Endometrium (tissue), 2 donors: ENCODE results near the gene ABCG4.
A peak's percentile ranks its signal among the peaks of the same experiment; 100 is the strongest.
"Not testable (repeated sequence)": the region's sequence is repeated elsewhere in the genome, so short reads cannot be mapped to it uniquely, and the experiment has no call there.

Experiments used
- FAIRE-seq: peaks from 2 replicates; lab custom pipeline; 2012; peaks lifted over from hg19 to GRCh38; lab: Jason Lieb, UNC
- donor health status: control.
- donor health status: control.

ABCG4 gene

DNA sequence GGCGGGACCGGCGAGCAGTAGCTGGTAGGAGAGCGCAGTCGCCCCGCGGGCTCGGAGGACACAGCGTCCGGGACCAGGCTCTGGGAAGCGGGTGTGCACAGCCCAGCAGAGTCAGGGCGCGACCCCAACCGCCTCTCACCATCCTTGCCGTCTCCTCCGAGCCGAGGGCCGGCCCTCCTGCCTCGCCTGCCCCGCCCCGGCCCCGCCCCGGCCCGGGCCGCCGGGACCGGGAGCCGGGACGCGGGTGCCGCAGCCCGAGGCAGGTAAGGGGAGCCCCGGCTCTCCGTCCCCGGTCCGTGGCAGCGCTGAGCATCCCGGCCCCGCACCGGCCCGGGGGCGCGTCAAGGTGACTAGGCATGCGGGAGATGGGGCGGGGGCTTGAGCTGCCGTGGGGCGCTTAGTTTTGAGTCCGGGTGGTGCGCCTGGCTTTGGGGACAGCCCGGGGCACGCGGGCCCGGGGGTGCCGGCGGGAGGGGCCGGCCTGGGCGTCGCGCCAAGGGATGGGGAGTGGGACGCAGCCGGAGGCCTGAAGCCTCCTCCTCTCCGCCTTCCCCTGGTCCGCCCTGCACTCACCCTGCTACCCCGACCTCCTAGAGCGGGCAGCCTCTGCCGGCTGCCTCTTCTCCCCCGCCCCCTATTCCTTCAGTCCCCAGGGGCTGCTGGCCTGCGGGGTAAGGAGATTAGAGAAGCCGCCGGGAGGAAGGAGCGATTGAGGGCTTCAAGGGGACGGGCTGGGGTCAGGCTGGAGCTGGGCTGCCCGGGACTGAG lies at the start of gene ABCG4:
ABCG4 (plus strand) TSS at position 35 of the 768 bp plus-strand sequence. CDS start 914 bp downstream, outside the sequence.
- FAIRE-seq, result no peak

DNA sequence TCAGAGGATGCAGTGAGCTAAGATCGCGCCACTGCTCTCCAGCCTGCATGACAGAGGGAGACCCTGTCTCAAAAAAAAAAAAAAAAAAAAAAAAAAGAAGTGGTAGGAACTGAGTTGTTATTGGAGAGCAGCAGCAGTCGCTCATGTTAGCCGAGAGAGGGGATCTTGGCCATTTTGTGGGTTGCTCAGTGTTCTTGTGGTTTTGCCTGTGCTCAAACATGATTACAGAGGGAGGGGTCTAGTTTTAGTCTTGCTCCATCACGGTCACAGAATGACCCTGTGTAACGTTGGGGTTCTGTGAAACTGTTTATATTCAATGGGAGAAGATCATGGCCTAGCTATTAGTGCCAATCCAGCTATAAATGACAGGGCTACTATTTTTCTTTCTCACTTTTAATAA lies 49.1 kb upstream of the ABCG4 start:
- FAIRE-seq, result no peak

DNA sequence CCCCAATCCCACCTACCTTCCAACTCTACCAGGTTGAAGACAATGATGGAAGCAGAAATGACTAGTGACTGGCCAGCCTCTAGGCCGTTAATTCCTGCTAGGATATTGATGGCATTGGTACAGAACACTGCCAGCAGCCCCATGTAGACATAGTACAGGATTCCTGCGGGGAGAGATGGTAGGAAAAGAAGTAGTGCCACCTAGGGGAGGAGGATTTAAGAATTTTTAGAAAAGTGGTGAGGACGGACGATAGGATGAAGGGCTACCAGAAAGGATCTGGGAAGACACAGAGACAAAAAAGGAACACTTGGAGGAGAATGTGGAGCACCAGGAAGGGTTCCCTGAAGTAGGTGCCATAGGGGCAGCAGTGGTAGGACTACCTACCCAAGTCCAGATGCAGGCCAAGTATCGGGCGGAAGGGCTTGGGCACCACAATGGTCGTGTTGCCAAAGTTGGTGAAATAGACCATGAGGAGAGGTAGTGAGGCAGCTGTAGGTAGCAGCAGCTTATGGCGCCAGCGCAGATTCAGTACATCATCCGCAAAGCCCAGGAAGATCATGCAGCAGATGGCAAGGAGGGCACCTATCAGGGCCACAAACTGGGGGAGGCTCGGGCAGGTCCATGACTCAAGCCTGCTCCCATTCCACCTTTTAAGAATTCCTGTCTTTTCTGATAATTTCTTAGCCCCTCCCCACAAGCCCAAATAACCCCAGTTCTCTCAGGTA lies 48.4 kb upstream of the ABCG4 start:
- no peak for FAIRE-seq

DNA sequence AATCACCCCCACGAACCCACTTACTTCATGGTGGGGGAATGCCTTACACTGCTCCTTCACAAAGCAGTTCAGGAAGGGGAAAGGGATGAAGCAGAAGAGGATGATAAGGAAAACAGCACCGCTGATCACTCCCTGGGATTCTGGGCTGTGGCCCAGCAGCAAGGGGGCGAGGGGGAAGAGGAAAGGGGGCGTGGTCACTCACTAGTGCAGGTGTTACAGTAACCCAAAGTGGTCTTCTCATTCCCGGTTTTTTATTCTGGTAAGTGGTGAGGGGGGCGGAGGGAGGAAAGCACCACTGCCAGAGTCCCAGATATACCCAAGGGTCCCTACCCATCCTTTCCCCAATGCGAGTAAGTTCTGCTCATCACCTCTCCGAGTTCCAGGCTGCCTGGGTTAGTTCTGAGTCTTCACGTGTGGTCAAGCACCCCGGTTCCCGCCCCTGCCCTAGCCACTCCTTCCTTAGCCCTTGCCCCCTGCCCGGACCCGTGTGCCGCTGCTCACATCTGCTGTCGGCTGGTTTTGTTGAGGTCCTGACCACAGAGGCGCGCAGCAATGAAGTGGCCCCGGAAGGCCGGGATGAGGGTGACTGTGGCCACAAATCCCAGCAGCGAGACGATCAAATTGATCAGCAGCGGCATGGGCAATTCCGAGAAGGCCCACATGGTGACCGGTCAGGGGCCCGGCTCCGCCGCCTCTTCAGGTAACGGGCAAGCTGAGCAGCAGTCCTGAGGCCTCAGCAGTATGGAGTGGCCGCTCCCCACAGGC lies 47.7 kb upstream of the ABCG4 start:
- no peak for FAIRE-seq

DNA sequence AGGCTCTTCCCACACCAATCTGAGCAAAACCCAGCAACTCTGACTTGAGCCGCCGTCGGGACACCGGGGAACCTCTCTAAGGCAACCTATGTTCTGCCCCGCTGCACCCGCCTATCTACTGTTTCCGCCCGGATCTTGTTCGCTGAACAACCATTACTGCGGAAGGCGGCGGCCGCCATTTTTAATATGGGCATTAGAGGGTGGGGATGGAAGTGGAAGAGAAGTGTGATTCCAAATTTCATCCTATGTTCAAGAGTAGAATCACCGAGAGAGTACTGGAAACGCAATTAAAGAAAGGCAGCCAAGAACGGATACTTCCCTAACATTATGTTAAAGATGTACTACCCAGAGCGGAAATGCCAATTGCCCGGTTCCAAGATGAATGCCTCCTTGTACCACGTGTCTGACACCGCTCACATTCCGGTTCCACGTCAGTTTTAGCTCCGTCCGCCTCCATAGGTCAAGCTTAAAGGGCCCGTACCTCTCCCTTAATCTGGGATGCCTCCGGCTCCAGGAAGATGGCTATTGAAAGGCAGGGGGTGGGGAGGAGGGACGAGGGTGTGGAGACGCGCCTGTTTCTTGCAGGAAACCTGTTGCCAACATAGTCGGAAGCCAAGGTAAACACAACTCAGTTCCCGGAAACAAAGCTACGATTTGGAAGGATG lies 47.0 kb upstream of the ABCG4 start, which contains the start of gene DPAGT1:
DPAGT1 (minus strand) TSS at position 95 of the 665 bp plus-strand sequence. CDS start 198 bp downstream, outside the sequence.
- peak; percentile 79 for FAIRE-seq

DNA sequence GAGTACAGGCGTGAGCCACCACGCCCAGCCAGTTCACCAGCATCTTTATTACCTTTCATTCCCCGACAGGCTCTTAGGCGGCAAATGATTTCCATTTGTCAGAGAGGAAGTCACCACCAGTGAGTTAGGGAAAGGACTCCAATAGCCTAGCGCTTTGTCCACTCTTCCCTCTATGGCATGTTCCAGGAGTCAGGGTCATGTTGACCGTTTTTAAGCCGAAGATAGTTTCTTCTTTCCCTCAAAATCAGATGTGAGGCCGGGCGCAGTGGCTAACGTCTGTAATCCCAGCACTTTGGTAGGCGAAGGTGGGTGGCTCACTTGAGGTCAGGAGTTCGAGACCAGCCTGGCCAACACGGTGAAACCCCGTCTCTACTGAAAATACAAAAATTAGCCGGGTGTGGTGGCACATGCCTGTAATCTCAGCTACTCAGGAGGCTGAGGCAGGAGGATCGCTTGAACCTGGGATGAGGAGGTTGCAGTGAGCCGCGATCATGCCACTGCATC lies 45.6 kb upstream of the ABCG4 start:
- not testable (repeated sequence) for FAIRE-seq

DNA sequence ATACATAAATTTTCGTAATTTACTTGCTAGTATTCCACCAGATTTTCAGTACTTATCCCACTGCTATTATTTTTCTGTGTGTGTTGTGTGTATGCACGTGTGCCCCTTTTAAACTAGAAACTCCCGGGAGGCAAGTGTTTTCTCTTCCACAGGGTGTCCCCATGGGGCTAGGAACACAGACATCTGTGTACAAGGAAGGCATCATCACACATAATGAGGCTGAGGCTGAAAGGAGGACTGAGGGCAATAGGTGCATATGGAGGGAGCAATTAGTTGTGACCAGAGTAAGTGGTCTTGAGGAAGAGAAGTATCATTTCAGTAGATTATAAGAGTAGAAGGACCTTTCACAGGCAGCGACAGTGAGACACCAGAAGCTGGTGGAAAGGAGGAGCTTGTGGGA lies 45.1 kb upstream of the ABCG4 start:
- FAIRE-seq, result no peak

DNA sequence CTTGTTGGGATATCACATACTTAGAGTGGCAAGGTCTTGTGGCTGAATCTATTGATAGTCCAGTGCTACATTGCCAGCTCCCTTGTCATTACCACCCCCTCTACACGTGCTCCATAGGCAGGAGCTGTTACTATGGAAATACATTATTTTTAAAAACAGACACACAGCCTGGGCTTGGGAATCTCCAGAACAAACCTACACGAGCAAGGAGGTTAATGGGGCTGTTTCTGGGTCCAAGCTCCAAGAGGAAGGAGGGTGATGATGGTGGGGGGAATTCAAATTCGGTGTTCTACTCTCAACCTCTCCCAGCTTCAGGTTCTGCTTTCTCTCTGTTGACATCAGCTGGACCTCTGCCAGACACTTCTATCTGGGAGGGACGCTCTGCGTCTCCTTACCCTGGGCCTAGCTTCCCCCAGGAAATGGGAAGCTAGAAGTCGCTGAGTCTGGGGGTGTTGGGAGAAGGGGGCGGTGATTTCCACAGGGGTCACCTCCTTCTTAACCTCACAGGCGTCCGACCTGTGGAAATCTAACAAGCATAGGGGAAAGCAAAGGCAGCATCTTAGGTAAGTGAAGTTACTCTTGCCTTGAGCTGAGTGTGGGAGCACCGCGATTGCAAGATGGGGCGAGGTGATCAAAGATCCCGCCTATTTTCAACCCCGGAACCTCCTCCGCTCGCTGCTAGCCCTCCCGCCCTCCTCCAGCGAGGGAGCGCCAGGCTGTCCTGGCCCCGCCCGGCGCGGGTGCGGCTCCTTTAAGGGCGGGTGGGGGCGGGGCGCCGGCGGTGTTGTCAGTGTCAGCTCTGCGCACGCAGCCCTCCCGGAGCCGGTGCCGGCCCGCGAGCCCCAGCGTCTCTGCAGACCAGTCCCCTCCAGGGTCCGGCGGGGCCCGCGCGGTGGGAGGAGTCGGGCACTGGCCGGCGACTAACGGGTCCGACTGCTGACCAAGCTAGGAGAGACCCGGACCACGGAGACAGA lies 42.0 kb upstream of the ABCG4 start, which contains the start of gene C2CD2L:
C2CD2L (plus strand) TSS at position 781 of the 974 bp plus-strand sequence. CDS start 398 bp downstream, outside the sequence.
- FAIRE-seq, result no peak

DNA sequence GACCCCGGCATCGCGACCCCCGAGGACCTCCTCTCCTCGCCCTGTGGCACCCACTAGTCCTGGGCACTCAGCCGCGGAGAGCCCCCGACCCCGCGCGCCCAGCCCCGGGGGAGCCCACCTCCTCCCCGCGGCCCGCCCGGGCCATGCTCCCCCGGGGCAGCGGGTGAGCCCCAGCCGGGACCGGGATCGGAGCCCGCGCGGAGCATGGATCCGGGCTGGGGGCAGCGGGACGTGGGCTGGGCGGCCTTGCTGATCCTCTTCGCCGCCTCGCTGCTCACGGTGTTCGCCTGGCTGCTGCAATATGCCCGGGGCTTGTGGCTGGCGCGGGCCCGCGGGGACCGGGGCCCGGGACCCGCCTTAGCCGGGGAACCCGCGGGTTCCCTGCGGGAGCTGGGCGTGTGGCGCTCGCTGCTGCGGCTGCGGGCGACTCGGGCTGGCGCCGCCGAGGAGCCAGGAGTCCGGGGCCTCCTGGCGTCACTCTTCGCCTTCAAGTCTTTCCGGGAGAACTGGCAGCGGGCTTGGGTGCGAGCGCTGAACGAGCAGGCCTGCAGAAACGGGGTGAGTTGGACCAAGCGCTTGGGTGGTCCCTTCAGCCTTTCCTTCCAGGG lies 41.2 kb upstream of the ABCG4 start:
- FAIRE-seq, result no peak

DNA sequence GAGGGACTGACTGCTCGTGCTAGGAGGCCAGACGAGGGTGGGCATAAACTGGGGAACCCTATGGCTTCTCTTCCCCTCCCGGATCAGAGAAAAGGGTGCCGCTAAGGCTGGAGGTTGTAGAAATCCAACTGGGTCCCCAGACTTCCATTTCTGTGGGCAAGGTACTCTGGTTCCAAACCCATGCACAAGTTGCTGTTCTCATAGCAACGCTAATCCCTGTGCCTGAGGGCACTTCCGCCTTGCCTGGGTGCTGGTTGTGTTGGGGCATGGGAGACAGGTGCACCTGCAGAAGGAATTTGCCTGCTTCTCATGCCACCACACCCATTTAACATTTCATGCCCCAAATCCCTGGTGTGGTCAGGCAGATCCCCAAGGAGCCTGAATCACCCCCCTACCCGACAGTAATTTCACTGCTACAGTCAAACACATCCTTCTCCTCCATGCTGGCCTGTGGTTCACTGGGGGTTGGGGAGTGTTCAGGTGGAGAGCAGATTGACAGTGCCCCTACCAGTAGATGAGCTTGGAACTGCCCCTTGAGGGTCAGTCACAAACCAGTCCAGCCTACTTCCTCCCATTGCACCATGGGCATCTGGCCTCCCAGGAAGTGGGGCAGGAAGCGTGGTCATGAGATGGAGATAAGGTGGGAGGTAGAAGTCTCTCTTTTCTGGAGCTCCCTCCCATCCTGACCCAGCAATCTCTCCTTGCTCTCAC lies 40.6 kb upstream of the ABCG4 start:
- no peak for FAIRE-seq

DNA sequence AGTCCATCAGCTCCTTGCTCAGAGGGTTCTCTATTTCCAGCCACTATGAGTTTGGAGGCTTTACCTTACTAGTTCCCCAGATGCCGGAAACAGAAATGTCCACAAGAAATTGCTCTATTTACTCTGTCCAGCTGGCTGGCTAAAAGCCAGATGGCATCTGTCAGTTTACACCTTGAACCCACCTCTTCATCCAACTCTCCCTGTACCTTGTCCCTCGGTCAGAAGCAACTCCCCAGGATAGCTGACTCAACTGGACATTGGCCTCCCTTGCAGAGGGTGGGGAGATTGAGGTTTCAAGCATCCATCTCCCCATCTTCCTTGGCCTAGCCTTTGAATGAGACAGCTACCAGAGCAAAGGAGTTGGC lies 40.0 kb upstream of the ABCG4 start:
- FAIRE-seq, result no peak

DNA sequence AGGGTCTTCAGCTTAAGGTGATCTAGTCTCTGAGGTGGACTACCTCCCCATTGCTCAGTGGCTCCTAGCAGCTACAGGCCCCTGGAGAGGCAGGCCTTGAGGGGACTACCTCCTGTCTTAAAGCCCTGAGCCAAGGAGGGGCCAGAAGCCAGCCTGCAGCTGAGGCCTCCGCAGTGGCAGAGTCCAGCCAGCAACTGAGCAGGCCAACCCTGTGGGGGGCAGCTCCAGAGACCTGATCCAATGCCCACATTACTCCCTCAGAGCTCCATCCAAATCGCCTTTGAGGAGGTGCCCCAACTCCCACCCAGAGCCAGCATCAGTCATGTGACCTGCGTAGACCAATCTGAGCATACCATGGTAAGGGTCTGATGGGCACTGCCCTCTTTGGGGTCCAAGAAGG lies 39.0 kb upstream of the ABCG4 start:
- FAIRE-seq, result no peak

DNA sequence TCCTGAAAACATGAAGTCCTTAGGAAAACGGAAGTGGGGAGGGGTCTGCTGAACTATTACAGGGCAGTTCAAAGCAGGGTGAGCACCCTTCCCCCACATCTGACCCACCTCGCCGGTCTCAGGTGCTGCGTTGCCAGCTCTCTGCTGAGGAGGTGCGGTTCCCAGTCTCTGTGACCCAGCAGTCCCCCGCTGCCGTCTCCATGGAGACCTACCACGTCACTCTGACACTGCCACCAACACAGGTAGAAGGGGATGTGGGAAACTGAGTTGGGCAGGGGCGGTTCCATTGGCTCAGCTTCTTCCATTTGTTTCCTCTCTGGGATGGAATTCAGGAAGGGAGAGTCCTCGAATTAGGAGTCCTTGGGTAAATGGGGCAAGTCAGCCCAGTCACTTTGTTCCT lies 38.4 kb upstream of the ABCG4 start:
- no peak for FAIRE-seq

DNA sequence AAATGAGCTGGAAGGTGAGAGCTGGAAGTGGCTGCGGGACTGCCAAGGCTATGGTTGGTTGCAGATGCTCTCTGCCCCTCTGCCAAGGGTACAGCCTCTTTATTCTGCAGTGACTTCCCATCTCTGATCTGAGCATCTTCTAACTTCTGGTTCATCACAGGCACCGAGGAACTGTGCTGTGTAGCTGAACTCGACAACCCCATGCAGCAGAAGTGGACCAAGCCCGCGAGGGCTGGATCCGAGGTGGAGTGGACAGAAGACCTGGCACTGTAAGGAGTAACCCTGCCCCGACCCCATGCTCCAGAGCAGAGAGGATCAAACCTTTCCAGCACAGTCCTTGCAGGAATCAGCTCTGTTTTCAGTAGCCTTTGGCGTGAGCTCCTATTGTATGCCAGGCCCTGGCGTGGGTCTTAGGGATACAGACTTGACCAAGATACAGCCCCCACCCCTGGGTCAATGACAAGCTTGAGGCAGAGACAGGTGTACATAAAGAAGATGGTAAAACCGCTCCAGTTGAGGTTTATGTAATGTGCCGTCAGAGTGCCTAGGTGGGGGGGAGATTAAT lies 37.4 kb upstream of the ABCG4 start:
- no peak for FAIRE-seq

DNA sequence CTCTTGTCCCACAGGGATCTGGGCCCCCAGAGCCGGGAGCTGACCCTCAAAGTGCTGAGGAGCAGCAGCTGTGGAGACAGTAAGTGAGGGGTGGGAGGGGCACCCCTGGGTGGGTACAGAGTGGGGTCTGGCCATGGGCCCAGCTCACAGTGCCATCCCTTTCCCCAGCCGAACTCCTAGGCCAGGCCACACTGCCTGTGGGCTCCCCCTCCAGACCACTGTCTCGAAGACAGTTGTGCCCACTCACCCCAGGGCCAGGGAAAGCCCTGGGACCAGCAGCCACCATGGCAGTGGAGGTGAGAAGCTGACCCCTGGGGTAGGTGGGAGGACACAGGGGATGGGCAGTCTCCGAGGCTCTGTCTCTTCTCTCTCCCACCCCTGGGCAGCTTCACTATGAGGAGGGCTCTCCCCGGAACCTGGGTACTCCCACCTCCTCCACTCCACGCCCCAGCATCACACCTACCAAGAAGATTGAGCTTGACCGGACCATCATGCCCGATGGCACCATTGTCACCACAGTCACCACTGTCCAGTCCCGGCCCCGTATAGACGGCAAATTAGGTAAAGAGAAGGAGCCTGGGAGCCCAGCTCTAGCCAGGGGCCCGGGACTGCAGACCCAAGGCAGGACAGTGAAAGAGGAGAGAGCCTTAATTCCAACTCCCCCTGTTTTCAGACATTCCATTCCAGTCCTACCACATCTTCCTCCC lies 36.4 kb upstream of the ABCG4 start:
- no peak for FAIRE-seq

DNA sequence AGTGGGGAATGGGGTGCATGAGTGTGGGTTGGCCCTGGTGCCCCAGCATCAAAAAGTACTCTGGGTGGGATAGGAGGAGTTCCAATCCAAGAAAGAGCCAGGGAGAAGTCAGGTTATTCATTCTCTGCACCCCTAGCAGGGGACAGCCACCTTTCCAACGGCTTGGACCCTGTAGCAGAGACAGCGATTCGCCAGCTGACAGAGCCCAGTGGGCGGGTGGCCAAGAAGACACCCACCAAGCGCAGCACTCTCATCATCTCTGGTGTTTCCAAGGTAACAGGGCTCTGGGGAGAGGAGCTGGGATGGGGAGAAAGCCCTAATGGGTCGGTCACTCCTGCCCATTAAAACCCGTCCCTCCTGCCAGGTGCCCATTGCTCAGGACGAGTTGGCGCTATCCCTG lies 35.1 kb upstream of the ABCG4 start:
- no peak for FAIRE-seq

DNA sequence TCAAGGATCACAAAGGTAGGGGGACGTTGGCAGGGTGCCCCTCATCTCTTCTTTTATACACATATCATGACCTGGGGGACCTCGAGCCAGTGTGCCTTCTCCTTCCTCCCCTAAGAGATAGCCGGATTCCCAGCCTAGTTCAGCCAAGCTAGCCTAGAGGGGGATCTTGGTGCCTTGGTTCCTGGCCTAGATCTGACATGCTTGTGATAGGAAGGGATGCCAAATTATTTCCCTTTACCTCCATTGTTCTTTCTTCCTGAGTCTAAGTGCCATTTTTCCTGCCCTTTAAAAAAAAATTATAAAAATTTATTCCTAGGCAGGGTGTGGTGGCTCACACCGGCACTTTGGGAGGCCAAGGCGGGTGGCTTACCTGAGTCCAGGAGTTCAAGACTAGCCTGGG lies 34.5 kb upstream of the ABCG4 start:
- no peak for FAIRE-seq

DNA sequence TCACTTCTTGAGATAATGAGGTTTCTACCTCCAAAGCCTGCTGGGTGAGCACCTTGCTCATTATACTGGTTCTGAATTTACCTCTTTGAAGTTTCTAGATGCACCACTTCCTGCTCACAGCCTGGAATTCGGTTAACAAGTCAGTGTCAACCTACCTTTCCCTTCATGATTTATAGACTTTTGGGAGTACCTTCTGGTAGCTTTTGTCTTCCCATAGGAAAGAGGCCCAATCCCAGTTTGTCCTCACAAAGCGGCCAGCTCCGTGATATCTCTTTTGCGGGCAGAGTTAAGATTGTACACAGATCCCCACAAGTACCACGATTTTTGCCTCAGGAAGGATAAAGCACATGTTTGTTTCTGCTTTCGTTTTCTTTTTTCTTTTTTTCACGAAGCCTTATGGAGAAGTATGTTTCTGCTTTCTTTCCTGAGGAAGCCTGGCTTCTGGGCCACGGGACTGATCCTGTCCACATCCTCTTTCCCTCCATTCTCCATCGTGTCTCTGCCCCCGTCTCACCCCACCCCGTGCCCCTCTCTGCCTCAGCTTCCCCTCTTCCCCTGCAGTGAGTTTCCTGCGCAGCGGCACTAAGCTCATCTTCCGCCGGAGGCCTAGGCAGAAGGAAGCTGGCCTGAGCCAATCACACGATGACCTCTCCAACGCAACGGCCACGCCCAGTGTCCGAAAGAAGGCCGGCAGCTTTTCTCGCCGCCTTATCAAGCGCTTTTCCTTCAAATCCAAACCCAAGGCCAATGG lies 33.2 kb upstream of the ABCG4 start:
- no peak for FAIRE-seq
